Fibroblast of pulmonary artery (primary cell): Measurements from ENCODE around the gene MALT1.
"Not testable (repeated sequence)": the region's sequence is repeated elsewhere in the genome, so short reads cannot be mapped to it uniquely, and the experiment has no call there.

Source experiments
- DNase-seq: peaks from one replicate; pipeline ENCODE4 v3.0.0-alpha.2; 2010; ENCODE audit warnings: low read depth
- H3K4me3 ChIP-seq: replicated peaks from 2 replicates; pipeline ENCODE4 v1.5.1; 2011; ENCODE audit warnings: low read depth, mild to moderate bottlenecking, control low read depth, low read length, moderate library complexity
- CTCF ChIP-seq: IDR thresholded peaks from 2 replicates; pipeline ENCODE4 v1.5.1; 2011; ENCODE audit warnings: mild to moderate bottlenecking, control low read depth, low read length, inconsistent platforms; ENCODE audit errors: missing control alignments

The MALT1 gene

GRCh38 chr18:58755304-58756010, 84.2 kb downstream of the MALT1 start:
- no peak overlapping the region for H3K4me3 ChIP-seq
- no peak for DNase-seq
- no peak for TF ChIP-seq CTCF

GRCh38 chr18:58756148-58756547, 84.9 kb downstream of the MALT1 start:
- no peak for TF ChIP-seq CTCF
- no peak overlapping the region for H3K4me3 ChIP-seq
- DNase-seq, result no peak

GRCh38 chr18:58756596-58757240, 85.5 kb downstream of the MALT1 start:
- no peak for DNase-seq
- TF ChIP-seq CTCF, result no peak
- H3K4me3 ChIP-seq, result no peak overlapping the region

GRCh38 chr18:58757351-58757750, 86.1 kb downstream of the MALT1 start:
- DNase-seq, H3K4me3 ChIP-seq: not testable (repeated sequence)

GRCh38 chr18:58758046-58758445, 86.8 kb downstream of the MALT1 start:
- no peak for TF ChIP-seq CTCF
- DNase-seq, result no peak
- no peak overlapping the region for H3K4me3 ChIP-seq

GRCh38 chr18:58758606-58759005, 87.3 kb downstream of the MALT1 start:
- no peak for DNase-seq
- TF ChIP-seq CTCF, result no peak

GRCh38 chr18:58761241-58761969, 90.1 kb downstream of the MALT1 start:
- no peak for DNase-seq
- TF ChIP-seq CTCF, result no peak

More at GRCh38 chr18:58758606-58759005, 87.3 kb downstream of the MALT1 start:
- no peak overlapping the region for H3K4me3 ChIP-seq

More at GRCh38 chr18:58761241-58761969, 90.1 kb downstream of the MALT1 start:
- H3K4me3 ChIP-seq, result no peak overlapping the region
